ENCODE data around the gene PCDHAC1. TPM values are rescaled to one million over a fixed set of nuclear protein-coding genes. Genes with fewer than 3 reads are reported as not detected.

Gene PCDHAC1
- total RNA-seq, result 0.16 and 0.61 TPM in 2 replicates

GRCh38 chr5:140925806-140926442 lies at the start of gene PCDHAC1:
TSS of gene PCDHAC1 (plus strand) at chr5:140926299. CDS start at chr5:140926893, 594 bp downstream.

GRCh38 chr5:140881889-140882590 lies 44.1 kb upstream of the PCDHAC1 start, which contains the start of gene PCDHA13:
TSS of gene PCDHA13 (plus strand) at chr5:140882124. CDS start at chr5:140882269, 145 bp downstream.

GRCh38 chr5:140966293-140967225 lies 40.5 kb downstream of the PCDHAC1 start, which contains the start of gene PCDHAC2:
TSS of gene PCDHAC2 (plus strand) at chr5:140966476. CDS start at chr5:140966767, 291 bp downstream.

Other genes starting within 250 kb of the PCDHAC1 start
- gene HARS1, start 234.9 kb upstream of the PCDHAC1 start, total RNA-seq, result 63.0 and 96.6 TPM in 2 replicates
- 26.0 and 27.2 TPM in 2 replicates for gene HARS2, start 234.8 kb upstream of the PCDHAC1 start, total RNA-seq
- gene ZMAT2, start 225.9 kb upstream of the PCDHAC1 start, total RNA-seq, result 29.0 and 31.2 TPM in 2 replicates
- gene PCDHA1, start 140.2 kb upstream of the PCDHAC1 start, total RNA-seq, result not detected in 2 replicates
- not detected in 2 replicates for gene PCDHA2, start 131.4 kb upstream of the PCDHAC1 start, total RNA-seq
- gene PCDHA3, start 125.2 kb upstream of the PCDHAC1 start, total RNA-seq, result not detected in 2 replicates
- gene PCDHA4, start 119.2 kb upstream of the PCDHAC1 start, total RNA-seq, result not detected in 2 replicates
- gene PCDHA5, start 104.7 kb upstream of the PCDHAC1 start, total RNA-seq, result not detected in 2 replicates
- 0.16 TPM in 1 of 2 replicates, not detected in the other for gene PCDHA6, start 98.3 kb upstream of the PCDHAC1 start, total RNA-seq
- not detected in 2 replicates for gene PCDHA7, start 92.0 kb upstream of the PCDHAC1 start, total RNA-seq
- gene PCDHA8, start 85.1 kb upstream of the PCDHAC1 start, total RNA-seq, result not detected in 2 replicates
- not detected in 2 replicates for gene PCDHA9, start 77.9 kb upstream of the PCDHAC1 start, total RNA-seq
- not detected in 2 replicates for gene PCDHA10, start 70.4 kb upstream of the PCDHAC1 start, total RNA-seq
- under 0.01 TPM in 1 of 2 replicates, not detected in the other for gene PCDHA11, start 57.3 kb upstream of the PCDHAC1 start, total RNA-seq
- not detected in 2 replicates for gene PCDHA12, start 51.0 kb upstream of the PCDHAC1 start, total RNA-seq
- gene PCDHA13, start 44.2 kb upstream of the PCDHAC1 start, total RNA-seq, result not detected in 2 replicates
- 1.1 and 1.3 TPM in 2 replicates for gene PCDHAC2, start 40.2 kb downstream of the PCDHAC1 start, total RNA-seq
- not detected in 2 replicates for gene PCDHB1, start 125.1 kb downstream of the PCDHAC1 start, total RNA-seq
- gene PCDHB2, start 168.3 kb downstream of the PCDHAC1 start, total RNA-seq, result 0.08 and 0.62 TPM in 2 replicates
- gene PCDHB3, start 174.2 kb downstream of the PCDHAC1 start, total RNA-seq, result under 0.01 TPM in 1 of 2 replicates, not detected in the other
- 0.34 TPM in 1 of 2 replicates, not detected in the other for gene PCDHB4, start 195.5 kb downstream of the PCDHAC1 start, total RNA-seq
- not detected in 2 replicates for gene PCDHB5, start 208.9 kb downstream of the PCDHAC1 start, total RNA-seq
- not detected in 2 replicates for gene PCDHB6, start 223.8 kb downstream of the PCDHAC1 start, total RNA-seq
- not detected in 2 replicates for gene PCDHB7, start 246.3 kb downstream of the PCDHAC1 start, total RNA-seq